Stimulated activated CD8-positive, alpha-beta memory T cell treated with anti-CD3 and anti-CD28 coated beads, Interleukin-2, amount 100 ng/mL, for 1 hour (primary cell): ENCODE data around the gene CAPN2.

Source experiments
- DNase-seq, 2 donors: peaks; one replicate each; pipeline ENCODE4 v3.0.0-alpha.2; 2020; ENCODE audit warnings: low read depth in 2 of 2

Gene CAPN2

DNA sequence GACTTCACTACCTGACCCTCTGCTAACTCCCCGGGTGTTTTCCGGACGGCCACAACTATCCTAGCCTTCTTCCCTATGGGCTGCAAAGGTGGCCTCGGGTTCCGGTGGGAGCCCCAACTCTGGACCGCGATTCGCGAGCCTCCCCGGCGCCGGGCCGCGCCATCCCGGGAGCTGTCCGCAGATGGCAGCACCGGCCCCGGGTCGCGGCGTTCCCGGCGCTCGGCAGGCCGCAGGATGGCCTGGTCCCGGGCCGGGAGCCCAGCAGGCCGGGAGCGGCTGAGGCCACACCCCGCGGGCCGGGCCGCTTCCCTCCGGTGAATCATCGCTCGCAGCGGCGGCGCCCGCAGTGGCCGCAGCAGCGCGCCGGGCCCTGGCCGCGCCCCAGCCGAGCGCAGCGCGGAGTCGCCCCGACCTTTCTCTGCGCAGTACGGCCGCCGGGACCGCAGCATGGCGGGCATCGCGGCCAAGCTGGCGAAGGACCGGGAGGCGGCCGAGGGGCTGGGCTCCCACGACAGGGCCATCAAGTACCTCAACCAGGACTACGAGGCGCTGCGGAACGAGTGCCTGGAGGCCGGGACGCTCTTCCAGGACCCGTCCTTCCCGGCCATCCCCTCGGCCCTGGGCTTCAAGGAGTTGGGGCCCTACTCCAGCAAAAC, at the start of gene CAPN2:
TSS of gene CAPN2 (plus strand) at position 346 of the 656 bp plus-strand sequence. CDS start at position 448, 102 bp downstream.
- peak; percentile 16 to 42 for DNase-seq

GRCh38 chr1:223662943-223663342, 49.4 kb upstream of the CAPN2 start:
- no peak for DNase-seq

- DNase-seq, result no peak
Observed at GRCh38 chr1:223664106-223664505, 48.2 kb upstream of the CAPN2 start.

- no peak for DNase-seq
Observed at GRCh38 chr1:223665592-223666312, 46.6 kb upstream of the CAPN2 start, which contains the start of gene CAPN8. Gene CAPN8 (minus strand): TSS chr1:223665701. CDS start chr1:223665646, 55 bp downstream.

GRCh38 chr1:223667484-223668182, 44.7 kb upstream of the CAPN2 start:
- DNase-seq, result no peak

DNA sequence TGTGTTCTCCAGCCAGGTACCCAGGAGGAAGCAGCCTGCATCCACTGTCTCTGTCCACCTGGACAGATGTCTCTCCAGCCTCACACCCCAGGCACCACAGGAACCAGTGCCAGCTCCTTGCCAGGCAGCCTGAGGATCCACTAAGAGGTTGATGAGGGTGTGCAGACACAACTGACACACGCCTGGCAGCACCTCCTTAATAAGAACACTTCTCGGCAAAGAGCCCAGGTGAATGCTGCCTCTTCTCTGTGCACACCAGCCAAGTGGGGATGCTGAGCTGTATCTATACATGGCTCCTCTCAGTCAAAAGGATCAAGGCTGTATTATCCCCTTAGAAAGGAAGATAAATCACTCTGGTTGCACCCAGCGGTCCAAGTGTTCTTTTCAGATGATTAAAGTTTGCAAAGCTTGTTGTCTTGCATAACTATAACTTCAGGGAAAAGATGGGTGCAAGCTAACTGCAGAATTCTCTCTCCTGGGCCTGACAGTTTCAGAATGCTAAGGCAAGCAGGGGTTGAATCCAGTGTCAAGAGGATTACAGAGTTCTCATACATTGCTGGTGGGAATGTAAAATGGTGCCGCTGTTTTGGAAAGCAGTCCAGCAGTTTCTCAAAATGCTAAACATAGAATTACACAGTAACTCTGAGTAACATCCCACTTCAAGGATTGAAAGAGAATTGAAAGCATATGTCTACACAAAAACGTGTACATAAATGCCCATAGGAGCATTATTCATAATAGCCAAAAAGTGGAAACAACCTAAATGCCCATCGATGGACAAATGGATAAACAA, 43.1 kb upstream of the CAPN2 start:
- DNase-seq, result no peak

GRCh38 chr1:223670458-223671159, 41.7 kb upstream of the CAPN2 start:
- DNase-seq, result no peak

GRCh38 chr1:223674119-223674890, 38.0 kb upstream of the CAPN2 start:
- no peak for DNase-seq

- DNase-seq, result no peak
Observed at GRCh38 chr1:223678841-223679240, 33.5 kb upstream of the CAPN2 start.

DNA sequence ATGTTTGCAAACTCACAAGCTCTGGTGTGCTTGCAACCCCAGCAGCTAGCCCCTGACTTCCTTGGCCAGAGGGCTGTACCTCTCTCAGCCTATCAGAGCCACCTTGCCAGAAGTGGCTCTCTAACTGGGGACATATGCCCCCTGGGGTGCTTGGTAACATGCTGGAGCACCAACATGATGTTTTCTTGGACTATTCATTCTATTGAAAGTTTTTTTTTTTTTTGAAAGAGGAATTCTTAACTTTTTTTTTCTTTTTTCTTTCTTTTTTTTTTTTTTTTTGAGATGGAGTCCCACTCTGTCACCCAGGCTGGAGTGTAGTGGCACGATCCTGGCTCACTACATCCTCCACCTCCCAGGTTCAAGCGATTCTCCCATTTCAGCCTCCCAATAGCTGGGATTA, 32.2 kb upstream of the CAPN2 start:
- no peak for DNase-seq

GRCh38 chr1:223682502-223682901, 29.8 kb upstream of the CAPN2 start:
- DNase-seq, result no peak

DNA sequence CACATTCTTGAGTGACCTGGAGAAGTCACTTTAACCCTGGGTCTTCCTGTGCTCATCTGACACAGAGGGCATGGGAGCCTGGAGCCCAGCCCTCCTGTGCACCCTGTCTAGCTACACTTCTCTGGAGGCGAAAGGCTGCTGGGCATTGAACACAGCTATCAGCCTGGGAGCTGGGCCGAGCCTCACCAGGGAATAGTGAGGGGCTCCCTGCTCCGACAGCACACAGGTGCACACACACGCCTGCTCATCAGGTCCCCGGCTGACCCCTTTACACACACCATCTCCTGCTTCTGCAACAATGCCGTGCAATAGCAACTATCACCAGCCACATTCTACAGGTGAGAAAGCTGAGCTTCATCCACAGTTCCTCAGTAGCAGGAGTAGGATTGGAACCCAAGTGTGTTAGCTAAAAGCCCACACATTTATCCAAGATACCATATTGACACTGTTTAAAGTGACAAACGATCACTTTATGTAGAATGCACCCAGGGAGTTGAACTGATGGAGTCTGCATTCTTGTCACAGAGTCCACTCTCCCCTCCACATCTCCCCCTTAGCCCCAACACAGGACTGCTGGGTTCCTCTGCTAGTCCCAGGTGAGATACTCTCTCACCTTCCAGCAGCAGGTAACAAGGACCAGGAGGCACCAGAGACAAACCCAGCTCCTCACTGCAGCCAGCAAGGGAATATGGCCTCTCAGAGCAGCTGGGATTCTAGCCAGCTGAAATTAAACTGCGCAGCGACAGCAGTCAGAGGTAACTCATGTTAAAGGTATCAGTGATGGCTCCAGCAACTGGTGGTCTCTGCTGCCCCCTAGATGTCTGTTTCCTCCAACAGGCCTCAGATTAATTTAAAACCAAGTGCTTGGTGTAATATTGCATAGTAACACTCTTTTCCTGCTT, 28.5 kb upstream of the CAPN2 start:
- peak; percentile 24 to 39 for DNase-seq

DNA sequence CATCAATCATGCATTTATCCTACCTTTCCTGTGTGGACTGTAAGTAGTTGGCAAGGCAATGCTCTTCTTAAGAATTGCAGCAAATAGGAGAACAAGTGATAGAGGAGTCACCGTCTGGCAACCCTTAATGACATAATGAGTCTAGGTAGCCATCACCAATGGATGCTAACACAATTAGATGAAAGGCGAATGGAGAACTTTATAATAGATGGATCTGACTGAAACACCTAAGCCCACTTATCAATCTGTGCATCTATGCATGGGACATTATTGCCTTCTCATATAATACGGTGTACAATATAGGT, 27.9 kb upstream of the CAPN2 start:
- no peak for DNase-seq

- DNase-seq, result no peak
Observed at GRCh38 chr1:223691121-223691520, 21.2 kb upstream of the CAPN2 start.

DNA sequence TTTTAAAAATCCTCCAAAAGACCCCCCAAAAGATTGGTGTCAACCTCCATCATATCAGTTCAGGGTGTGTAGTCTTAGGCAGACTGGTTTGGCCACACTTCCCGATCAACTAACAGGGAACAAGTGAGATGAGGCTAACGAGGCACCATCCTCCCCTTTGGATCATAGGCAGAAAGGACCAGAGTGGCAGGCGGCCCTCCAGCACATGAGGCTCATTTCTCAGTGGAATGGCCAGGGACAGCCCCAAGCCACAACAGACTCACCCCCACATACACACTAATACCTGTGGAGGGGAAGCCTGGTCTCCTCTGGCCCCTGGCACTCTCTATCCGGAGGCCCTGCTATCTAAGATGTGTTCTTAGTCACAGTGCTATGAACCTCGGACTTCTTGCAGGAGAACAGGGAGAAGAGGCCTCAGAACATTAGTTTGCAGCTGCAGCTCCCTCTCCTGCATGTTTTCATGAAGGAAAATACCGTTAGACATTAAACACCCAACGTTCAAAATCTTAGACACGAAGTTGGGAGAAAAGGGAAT, 17.3 kb upstream of the CAPN2 start:
- DNase-seq, result no peak

- DNase-seq, result no peak
Observed at GRCh38 chr1:223695941-223696340, 16.4 kb upstream of the CAPN2 start.

DNA sequence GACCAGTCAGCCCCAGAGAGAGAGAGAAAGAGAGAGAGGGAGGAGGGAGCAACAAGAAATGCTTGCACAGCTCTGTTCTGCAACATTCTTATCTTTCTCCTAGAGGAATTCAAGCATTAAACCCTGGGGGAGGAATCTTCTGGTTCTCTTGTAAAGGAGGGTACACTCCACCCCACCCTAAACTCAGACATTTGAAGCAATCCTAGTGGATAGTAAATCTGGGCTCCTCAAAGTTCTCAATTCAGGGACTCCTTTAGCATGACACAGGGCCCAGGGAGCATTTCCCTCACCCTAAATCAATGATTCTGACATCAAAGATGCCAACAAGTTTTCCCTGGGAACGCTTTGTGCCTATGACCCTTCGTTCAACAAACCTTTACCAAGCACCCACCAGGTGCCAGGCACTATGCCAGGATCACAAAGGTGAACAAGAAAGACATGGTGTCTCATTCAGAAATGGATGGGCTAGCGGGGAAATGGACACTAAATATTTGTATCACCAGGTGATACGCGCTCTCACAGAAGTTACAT, 11.9 kb upstream of the CAPN2 start:
- no peak for DNase-seq

GRCh38 chr1:223700942-223701637, 11.2 kb upstream of the CAPN2 start:
- DNase-seq, result no peak
